Measurements from ENCODE around the gene HOXD13.

The HOXD13 gene

DNA sequence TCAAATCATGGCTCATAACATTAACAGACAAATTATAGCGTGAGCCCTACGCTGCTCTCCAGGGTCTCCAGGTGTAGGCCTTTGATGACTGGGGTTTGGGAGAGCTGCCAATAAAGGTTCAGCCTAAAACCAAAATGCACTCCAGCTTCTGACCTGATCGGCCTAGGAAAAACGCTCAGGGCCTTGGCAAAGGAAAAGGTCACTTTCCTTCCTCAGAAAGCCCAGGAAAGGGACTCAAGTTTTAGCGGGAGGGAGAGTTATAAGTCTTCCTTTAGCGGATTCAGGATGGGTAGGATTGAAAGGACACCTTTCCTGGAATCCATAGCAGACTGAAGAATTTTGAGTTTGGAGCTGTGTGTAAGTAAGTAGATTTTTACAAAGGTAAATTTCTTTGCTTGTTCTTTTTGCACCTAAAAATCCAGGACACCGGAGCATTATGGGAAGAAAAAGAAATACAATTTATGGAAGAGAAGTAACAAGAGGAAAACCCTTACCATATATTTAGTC lies 17.5 kb upstream of the HOXD13 start:
- H3K27me3 ChIP-seq, result peaks cover 15 to 100% of the 10 kb centered on the region in 2 donors
- TF ChIP-seq CTCF (IDR thresholded peaks at IDR 0.05), result no peak
- H3K4me3 ChIP-seq, result no peak overlapping the region
- H3K4me1 ChIP-seq, result peaks cover 0 to 20% (median 13%) of the 10 kb centered on the region in 4 donors
- H3K9me3 ChIP-seq, result no peaks in the 10 kb centered on the region
- no peak overlapping the region for H3K27ac ChIP-seq
- no peaks in the 10 kb centered on the region for H3K36me3 ChIP-seq
- DNase-seq, result no peak
- intact Hi-C loops (cut with DNase I; ENCODE audit: low total_unique reads), result no loop called here

GRCh38 chr2:176075481-176075880 lies 17.0 kb upstream of the HOXD13 start:
- no peak for TF ChIP-seq CTCF (IDR thresholded peaks at IDR 0.05)
- Histone ChIP-seq H3K27ac (no peak overlapping the region), H3K27me3 (peaks cover 15 to 99% of the 10 kb centered on the region in 2 donors), H3K36me3 (no peaks in the 10 kb centered on the region), H3K4me1 (peaks cover 0 to 25% (median 17%) of the 10 kb centered on the region in 4 donors), H3K4me3 (no peak overlapping the region), H3K9me3 (no peaks in the 10 kb centered on the region)
- intact Hi-C loops (cut with DNase I; ENCODE audit: low total_unique reads), result no loop called here
- DNase-seq, result no peak

GRCh38 chr2:176076063-176076462 lies 16.5 kb upstream of the HOXD13 start:
- intact Hi-C loops (cut with DNase I; ENCODE audit: low total_unique reads), result no loop called here
- DNase-seq, result no peak
- no peak for TF ChIP-seq CTCF (IDR thresholded peaks at IDR 0.05)
- peaks cover 20 to 99% of the 10 kb centered on the region in 2 donors for H3K27me3 ChIP-seq
- H3K4me3 ChIP-seq, result no peak overlapping the region
- H3K27ac ChIP-seq, result no peak overlapping the region
- H3K9me3 ChIP-seq, result no peaks in the 10 kb centered on the region
- H3K36me3 ChIP-seq, result no peaks in the 10 kb centered on the region
- peaks cover 0 to 28% (median 21%) of the 10 kb centered on the region in 4 donors for H3K4me1 ChIP-seq

DNA sequence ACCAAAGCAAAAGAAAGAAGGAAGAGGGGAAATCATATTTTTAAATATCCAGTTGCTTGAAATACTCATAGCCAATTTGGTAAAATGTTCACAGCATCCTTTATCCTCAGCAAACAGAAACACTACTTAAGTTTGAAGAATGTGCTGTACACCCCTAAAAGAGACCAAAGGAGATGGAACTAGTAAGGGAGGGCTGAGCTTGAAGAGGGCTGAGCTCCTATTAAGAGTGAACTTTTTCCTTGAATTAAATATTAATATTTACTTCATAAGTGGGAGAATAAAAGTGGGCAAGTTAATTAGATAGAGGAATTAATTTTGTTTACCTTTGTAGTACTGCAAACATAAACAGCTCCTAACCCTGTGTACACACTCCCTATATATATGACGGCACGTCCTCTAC lies 15.7 kb upstream of the HOXD13 start:
- no peak overlapping the region for H3K27ac ChIP-seq
- H3K4me3 ChIP-seq, result no peak overlapping the region
- H3K36me3 ChIP-seq, result no peaks in the 10 kb centered on the region
- peaks cover 22 to 99% of the 10 kb centered on the region in 2 donors for H3K27me3 ChIP-seq
- peaks cover 0 to 28% (median 21%) of the 10 kb centered on the region in 4 donors for H3K4me1 ChIP-seq
- no peak for DNase-seq
- intact Hi-C loops (cut with DNase I; ENCODE audit: low total_unique reads), result no loop called here
- H3K9me3 ChIP-seq, result no peaks in the 10 kb centered on the region
- no peak for TF ChIP-seq CTCF (IDR thresholded peaks at IDR 0.05)

GRCh38 chr2:176078541-176079284 lies 13.8 kb upstream of the HOXD13 start:
- Histone ChIP-seq H3K27ac (no peak overlapping the region), H3K9me3 (peaks cover 0 to 6% (median 0%) of the 10 kb centered on the region in 3 donors), H3K4me1 (peaks cover 0 to 37% (median 21%) of the 10 kb centered on the region in 4 donors), H3K4me3 (no peak overlapping the region), H3K36me3 (no peaks in the 10 kb centered on the region), H3K27me3 (peaks cover 29 to 99% of the 10 kb centered on the region in 2 donors)
- no peak for TF ChIP-seq CTCF (IDR thresholded peaks at IDR 0.05)
- DNase-seq, result no peak
- intact Hi-C loops (cut with DNase I; ENCODE audit: low total_unique reads), result no loop called here
